ENCODE data around the gene CX3CR1. TPM values are rescaled to one million over a fixed set of nuclear protein-coding genes. Genes with fewer than 3 reads are reported as not detected.
"Not testable (repeated sequence)": the region's sequence is repeated elsewhere in the genome, so short reads cannot be mapped to it uniquely, and the experiment has no call there.

Gene CX3CR1
- total RNA-seq, 1 experiment from 2014 or later = not detected

- Histone ChIP-seq H3K4me3 (ENCODE audit: low read length) (no peak overlapping the region), H3K27ac (ENCODE audit: low read length) (no peak overlapping the region), H3K9me3 (ENCODE audit: low read length) (no peaks in the 10 kb centered on the region), H3K9ac (ENCODE audit: low read length) (no peak overlapping the region), H4K20me1 (ENCODE audit: low read length) (no peaks in the 10 kb centered on the region), H3K4me1 (ENCODE audit: insufficient read depth, low read length) (no peaks in the 10 kb centered on the region), H3K9me2 (replicated peaks; ENCODE audit: low read length) (no peaks in the 10 kb centered on the region), H3K36me3 (ENCODE audit: low read depth, low read length) (no peaks in the 10 kb centered on the region), H2AFZ (ENCODE audit: low read length) (no peak overlapping the region), H3K4me2 (ENCODE audit: low read length) (no peak overlapping the region), H3F3A (ENCODE audit: low read length, unreplicated experiment) (no peaks in the 10 kb centered on the region), H3K79me2 (ENCODE audit: low read length) (no peaks in the 10 kb centered on the region), H3K27me3 (ENCODE audit: low read length) (peaks cover 30% of the 10 kb centered on the region)
- intact Hi-C loops (cut with micrococcal nuclease) = no loop called here
- BruUV-seq (replicated peaks) = no TSS peak
- DNase-seq (no peak), ATAC-seq (no peak)
- ChIA-PET CTCF (no interaction called here), POLR2A (ENCODE audit: unreplicated experiment) (no interaction called here)
- TF ChIP-seq EZH2 (IDR thresholded peaks at IDR 0.05; ENCODE audit: low read length, unreplicated experiment) (no peak), EZH2phosphoT487 (IDR thresholded peaks at IDR 0.05; ENCODE audit: borderline replicate concordance, low read length) (no peak), CTCF (conservative IDR thresholded peaks at IDR 0.05; ENCODE audit: low read depth, low read length) (no peak)
These were observed 43.7 kb upstream of the CX3CR1 start for GRCh38 chr3:39323494-39323893.

- H3K9me3 ChIP-seq (ENCODE audit: low read length) = no peaks in the 10 kb centered on the region
- H2AFZ ChIP-seq (ENCODE audit: low read length) = no peak overlapping the region
- no peaks in the 10 kb centered on the region for H4K20me1 ChIP-seq (ENCODE audit: low read length)
- no peak for TF ChIP-seq EZH2phosphoT487 (IDR thresholded peaks at IDR 0.05; ENCODE audit: borderline replicate concordance, low read length)
- TF ChIP-seq EZH2 (IDR thresholded peaks at IDR 0.05; ENCODE audit: low read length, unreplicated experiment) = no peak
- no peak for TF ChIP-seq CTCF (conservative IDR thresholded peaks at IDR 0.05; ENCODE audit: low read depth, low read length)
- ATAC-seq (no peak), DNase-seq (no peak)
- intact Hi-C loops (cut with micrococcal nuclease) = no loop called here
- no peak overlapping the region for H3K9ac ChIP-seq (ENCODE audit: low read length)
- no TSS peak for BruUV-seq (replicated peaks)
- H3K27me3 ChIP-seq (ENCODE audit: low read length) = peaks cover 29% of the 10 kb centered on the region
- no peaks in the 10 kb centered on the region for H3F3A ChIP-seq (ENCODE audit: low read length, unreplicated experiment)
- ChIA-PET POLR2A (ENCODE audit: unreplicated experiment) (no interaction called here), CTCF (no interaction called here)
- no peaks in the 10 kb centered on the region for H3K9me2 ChIP-seq (replicated peaks; ENCODE audit: low read length)
- H3K27ac ChIP-seq (ENCODE audit: low read length) = no peak overlapping the region
- H3K79me2 ChIP-seq (ENCODE audit: low read length) = no peaks in the 10 kb centered on the region
- H3K4me3 ChIP-seq (ENCODE audit: low read length) = no peak overlapping the region
- no peaks in the 10 kb centered on the region for H3K4me1 ChIP-seq (ENCODE audit: insufficient read depth, low read length)
- no peaks in the 10 kb centered on the region for H3K36me3 ChIP-seq (ENCODE audit: low read depth, low read length)
- H3K4me2 ChIP-seq (ENCODE audit: low read length) = no peak overlapping the region
These were observed 43.1 kb upstream of the CX3CR1 start for GRCh38 chr3:39322936-39323335.

- BruUV-seq (replicated peaks); ATAC-seq: not testable (repeated sequence)
These were observed 42.4 kb upstream of the CX3CR1 start for GRCh38 chr3:39322209-39322715.

GRCh38 chr3:39321574-39321983 lies 41.7 kb upstream of the CX3CR1 start:
- intact Hi-C loops (cut with micrococcal nuclease); POLR2A ChIA-PET (ENCODE audit: unreplicated experiment): not testable (repeated sequence)

More at GRCh38 chr3:39322209-39322715, 42.4 kb upstream of the CX3CR1 start:
- H3K4me1 ChIP-seq (ENCODE audit: insufficient read depth, low read length); H4K20me1 ChIP-seq (ENCODE audit: low read length); H3F3A ChIP-seq (ENCODE audit: low read length, unreplicated experiment); H3K4me3 ChIP-seq (ENCODE audit: low read length); DNase-seq; H3K9me3 ChIP-seq (ENCODE audit: low read length); H3K9me2 ChIP-seq (replicated peaks; ENCODE audit: low read length); POLR2A ChIA-PET (ENCODE audit: unreplicated experiment); H2AFZ ChIP-seq (ENCODE audit: low read length); H3K27ac ChIP-seq (ENCODE audit: low read length); H3K36me3 ChIP-seq (ENCODE audit: low read depth, low read length); H3K4me2 ChIP-seq (ENCODE audit: low read length); H3K9ac ChIP-seq (ENCODE audit: low read length); H3K79me2 ChIP-seq (ENCODE audit: low read length); CTCF ChIA-PET; intact Hi-C loops (cut with micrococcal nuclease): not testable (repeated sequence)
- peaks cover 23% of the 10 kb centered on the region for H3K27me3 ChIP-seq (ENCODE audit: low read length)

More at GRCh38 chr3:39321574-39321983, 41.7 kb upstream of the CX3CR1 start:
- H3K9me3 ChIP-seq (ENCODE audit: low read length); H3K4me1 ChIP-seq (ENCODE audit: insufficient read depth, low read length); H3K4me3 ChIP-seq (ENCODE audit: low read length); H4K20me1 ChIP-seq (ENCODE audit: low read length); H3K9ac ChIP-seq (ENCODE audit: low read length); H3K4me2 ChIP-seq (ENCODE audit: low read length); BruUV-seq (replicated peaks); H3K27ac ChIP-seq (ENCODE audit: low read length); H3K36me3 ChIP-seq (ENCODE audit: low read depth, low read length); CTCF ChIA-PET; H3K79me2 ChIP-seq (ENCODE audit: low read length); ATAC-seq; H3K9me2 ChIP-seq (replicated peaks; ENCODE audit: low read length); H2AFZ ChIP-seq (ENCODE audit: low read length); H3F3A ChIP-seq (ENCODE audit: low read length, unreplicated experiment); DNase-seq: not testable (repeated sequence)
- peaks cover 18% of the 10 kb centered on the region for H3K27me3 ChIP-seq (ENCODE audit: low read length)
